Measurements from ENCODE around the gene IL16.

The IL16 gene

GRCh38 chr15:81282606-81282895, 85.9 kb downstream of the IL16 start:
- no peaks in the 10 kb centered on the region for H3K36me3 ChIP-seq (ENCODE audit: insufficient read depth, low read depth, low read length)
- H3K27ac ChIP-seq (ENCODE audit: low read length) = no peak overlapping the region
- H3K4me1 ChIP-seq (ENCODE audit: insufficient read depth, low read length) = no peaks in the 10 kb centered on the region
- no peak overlapping the region for H3K4me3 ChIP-seq (ENCODE audit: low read length)
- peaks cover 1% of the 10 kb centered on the region; the same call in 1 of the 2 replicates for H3K9me3 ChIP-seq (ENCODE audit: insufficient read depth, low read depth, low read length)
- H3K27me3 ChIP-seq (ENCODE audit: insufficient read depth, low read length) = no peaks in the 10 kb centered on the region
- no peak overlapping the region for H3K9ac ChIP-seq (ENCODE audit: low read depth, low read length)

- Histone ChIP-seq H3K4me3 (ENCODE audit: low read length) (no peak overlapping the region), H3K27me3 (ENCODE audit: insufficient read depth, low read length) (no peaks in the 10 kb centered on the region), H3K9ac (ENCODE audit: low read depth, low read length) (no peak overlapping the region), H3K27ac (ENCODE audit: low read length) (no peak overlapping the region), H3K4me1 (ENCODE audit: insufficient read depth, low read length) (no peaks in the 10 kb centered on the region), H3K36me3 (ENCODE audit: insufficient read depth, low read depth, low read length) (no peaks in the 10 kb centered on the region), H3K9me3 (ENCODE audit: insufficient read depth, low read depth, low read length) (no peaks in the 10 kb centered on the region)
Measured at GRCh38 chr15:81282911-81283310, 86.2 kb downstream of the IL16 start.

- H3K4me3 ChIP-seq (ENCODE audit: low read length) = no peak overlapping the region
- no peak overlapping the region for H3K27ac ChIP-seq (ENCODE audit: low read length)
- no peaks in the 10 kb centered on the region for H3K27me3 ChIP-seq (ENCODE audit: insufficient read depth, low read length)
- no peaks in the 10 kb centered on the region for H3K4me1 ChIP-seq (ENCODE audit: insufficient read depth, low read length)
- H3K9me3 ChIP-seq (ENCODE audit: insufficient read depth, low read depth, low read length) = no peaks in the 10 kb centered on the region
- H3K9ac ChIP-seq (ENCODE audit: low read depth, low read length) = no peak overlapping the region
- no peaks in the 10 kb centered on the region for H3K36me3 ChIP-seq (ENCODE audit: insufficient read depth, low read depth, low read length)
Measured at GRCh38 chr15:81284256-81285031, 87.8 kb downstream of the IL16 start.

GRCh38 chr15:81285461-81285860, 88.8 kb downstream of the IL16 start:
- Histone ChIP-seq H3K4me1 (ENCODE audit: insufficient read depth, low read length) (no peaks in the 10 kb centered on the region), H3K27ac (ENCODE audit: low read length) (no peak overlapping the region), H3K9me3 (ENCODE audit: insufficient read depth, low read depth, low read length) (no peaks in the 10 kb centered on the region), H3K27me3 (ENCODE audit: insufficient read depth, low read length) (no peaks in the 10 kb centered on the region), H3K4me3 (ENCODE audit: low read length) (no peak overlapping the region), H3K36me3 (ENCODE audit: insufficient read depth, low read depth, low read length) (no peaks in the 10 kb centered on the region), H3K9ac (ENCODE audit: low read depth, low read length) (no peak overlapping the region)

GRCh38 chr15:81286621-81287121, 90.0 kb downstream of the IL16 start:
- Histone ChIP-seq H3K36me3 (ENCODE audit: insufficient read depth, low read depth, low read length) (no peaks in the 10 kb centered on the region), H3K4me1 (ENCODE audit: insufficient read depth, low read length) (no peaks in the 10 kb centered on the region), H3K9me3 (ENCODE audit: insufficient read depth, low read depth, low read length) (no peaks in the 10 kb centered on the region), H3K27me3 (ENCODE audit: insufficient read depth, low read length) (no peaks in the 10 kb centered on the region), H3K4me3 (ENCODE audit: low read length) (no peak overlapping the region), H3K27ac (ENCODE audit: low read length) (no peak overlapping the region), H3K9ac (ENCODE audit: low read depth, low read length) (no peak overlapping the region)

GRCh38 chr15:81288040-81288439, 91.4 kb downstream of the IL16 start:
- Histone ChIP-seq H3K9me3 (ENCODE audit: insufficient read depth, low read depth, low read length) (no peaks in the 10 kb centered on the region), H3K27me3 (ENCODE audit: insufficient read depth, low read length) (no peaks in the 10 kb centered on the region), H3K4me1 (ENCODE audit: insufficient read depth, low read length) (no peaks in the 10 kb centered on the region)

GRCh38 chr15:81288616-81289015, 91.9 kb downstream of the IL16 start:
- no peak overlapping the region for H3K9ac ChIP-seq (ENCODE audit: low read depth, low read length)
- no peaks in the 10 kb centered on the region for H3K36me3 ChIP-seq (ENCODE audit: insufficient read depth, low read depth, low read length)
- H3K4me1 ChIP-seq (ENCODE audit: insufficient read depth, low read length) = no peaks in the 10 kb centered on the region
- no peaks in the 10 kb centered on the region for H3K27me3 ChIP-seq (ENCODE audit: insufficient read depth, low read length)
- H3K4me3 ChIP-seq (ENCODE audit: low read length) = no peak overlapping the region
- H3K9me3 ChIP-seq (ENCODE audit: insufficient read depth, low read depth, low read length) = no peaks in the 10 kb centered on the region
- no peak overlapping the region for H3K27ac ChIP-seq (ENCODE audit: low read length)

More at GRCh38 chr15:81288040-81288439, 91.4 kb downstream of the IL16 start:
- Histone ChIP-seq H3K9ac (ENCODE audit: low read depth, low read length) (no peak overlapping the region), H3K36me3 (ENCODE audit: insufficient read depth, low read depth, low read length) (no peaks in the 10 kb centered on the region), H3K4me3 (ENCODE audit: low read length) (no peak overlapping the region), H3K27ac (ENCODE audit: low read length) (no peak overlapping the region)

- no peaks in the 10 kb centered on the region for H3K9me3 ChIP-seq (ENCODE audit: insufficient read depth, low read depth, low read length)
- H3K9ac ChIP-seq (ENCODE audit: low read depth, low read length) = no peak overlapping the region
- no peak overlapping the region for H3K4me3 ChIP-seq (ENCODE audit: low read length)
- H3K27me3 ChIP-seq (ENCODE audit: insufficient read depth, low read length) = no peaks in the 10 kb centered on the region
- no peaks in the 10 kb centered on the region for H3K4me1 ChIP-seq (ENCODE audit: insufficient read depth, low read length)
- H3K27ac ChIP-seq (ENCODE audit: low read length) = no peak overlapping the region
- H3K36me3 ChIP-seq (ENCODE audit: insufficient read depth, low read depth, low read length) = no peaks in the 10 kb centered on the region
Measured at GRCh38 chr15:81289910-81290309, 93.2 kb downstream of the IL16 start.

- Histone ChIP-seq H3K9me3 (ENCODE audit: insufficient read depth, low read depth, low read length) (no peaks in the 10 kb centered on the region), H3K9ac (ENCODE audit: low read depth, low read length) (no peak overlapping the region), H3K4me3 (ENCODE audit: low read length) (no peak overlapping the region), H3K27ac (ENCODE audit: low read length) (no peak overlapping the region), H3K36me3 (ENCODE audit: insufficient read depth, low read depth, low read length) (no peaks in the 10 kb centered on the region), H3K27me3 (ENCODE audit: insufficient read depth, low read length) (no peaks in the 10 kb centered on the region), H3K4me1 (ENCODE audit: insufficient read depth, low read length) (no peaks in the 10 kb centered on the region)
Measured at GRCh38 chr15:81291916-81292522, 95.3 kb downstream of the IL16 start.

GRCh38 chr15:81292523-81293001, 95.9 kb downstream of the IL16 start:
- H3K4me3 ChIP-seq (ENCODE audit: low read length) = no peak overlapping the region
- no peaks in the 10 kb centered on the region for H3K9me3 ChIP-seq (ENCODE audit: insufficient read depth, low read depth, low read length)
- H3K4me1 ChIP-seq (ENCODE audit: insufficient read depth, low read length) = no peaks in the 10 kb centered on the region
- H3K9ac ChIP-seq (ENCODE audit: low read depth, low read length) = no peak overlapping the region
- H3K36me3 ChIP-seq (ENCODE audit: insufficient read depth, low read depth, low read length) = no peaks in the 10 kb centered on the region
- no peaks in the 10 kb centered on the region for H3K27me3 ChIP-seq (ENCODE audit: insufficient read depth, low read length)
- H3K27ac ChIP-seq (ENCODE audit: low read length) = no peak overlapping the region

- H3K9me3 ChIP-seq (ENCODE audit: insufficient read depth, low read depth, low read length) = no peaks in the 10 kb centered on the region
- H3K4me1 ChIP-seq (ENCODE audit: insufficient read depth, low read length) = no peaks in the 10 kb centered on the region
- H3K27ac ChIP-seq (ENCODE audit: low read length) = no peak overlapping the region
- H3K27me3 ChIP-seq (ENCODE audit: insufficient read depth, low read length) = no peaks in the 10 kb centered on the region
- H3K9ac ChIP-seq (ENCODE audit: low read depth, low read length) = no peak overlapping the region
- H3K4me3 ChIP-seq (ENCODE audit: low read length) = no peak overlapping the region
- H3K36me3 ChIP-seq (ENCODE audit: insufficient read depth, low read depth, low read length) = no peaks in the 10 kb centered on the region
Measured at GRCh38 chr15:81293728-81294515, 97.2 kb downstream of the IL16 start.

Measured in iPS-20b (cell line).